Lower lobe of right lung (tissue), 2 donors: ENCODE measurements around the gene CMTR1. TPM values are rescaled to one million over a fixed set of nuclear protein-coding genes. Genes with fewer than 3 reads are reported as not detected.

Experiments
- ATAC-seq, 2 donors: fragments of 200-7000 bp; cut with Tn5 transposase; one replicate each; pipeline ENCODE4 v1.9.1; 2020 to 2022; ENCODE audit warnings: mild to moderate bottlenecking in 2 of 2, moderate library complexity in 2 of 2
- DNase-seq: peaks from one replicate; pipeline ENCODE4 v3.0.0-alpha.2; 2020
- H3K27ac ChIP-seq: fragments of 200-600 bp; one replicate; pipeline ENCODE4 v1.8.0; 2022
- H3K27me3 ChIP-seq: fragments of 200-600 bp; one replicate; pipeline ENCODE4 v1.8.0; 2022; ENCODE audit warnings: low read depth
- H3K36me3 ChIP-seq: fragments of 200-600 bp; one replicate; pipeline ENCODE4 v1.8.0; 2022; ENCODE audit warnings: mild to moderate bottlenecking
- H3K4me1 ChIP-seq: fragments of 200-600 bp; one replicate; pipeline ENCODE4 v1.8.0; 2022
- H3K4me3 ChIP-seq: fragments of 200-600 bp; one replicate; pipeline ENCODE4 v1.8.0; 2022; ENCODE audit warnings: mild to moderate bottlenecking
- H3K9me3 ChIP-seq: fragments of 200-600 bp; one replicate; pipeline ENCODE4 v1.8.0; 2022
- intact Hi-C: fragments of 100-400 bp; cut with DNase I; formaldehyde crosslinking; loops from one replicate; pipeline ENCODE4 v1.11.0; 2022
- total RNA-seq: library from RNA; stranded (reverse); fragmentation: NEBNext Ultra II Directional; extraction: Animal tissue kit (Norgen Biotek cat#: 25700); gene quantifications from one replicate; pipeline ENCODE4 v1.2.1, GENCODE V29; 2021
- TF ChIP-seq, protein P1 (sequence below): fragments of 200-600 bp; IDR thresholded peaks from one replicate; pipeline ENCODE4 v1.8.0; 2022; ENCODE audit warnings: antibody characterized with exemption, mild to moderate bottlenecking
- donor health status: DM: no; HTN: yes; CAD: no; lungs with severe emphysema.

Gene CMTR1
- total RNA-seq, 1 donor from 2014 or later, result 42.9 TPM

DNA sequence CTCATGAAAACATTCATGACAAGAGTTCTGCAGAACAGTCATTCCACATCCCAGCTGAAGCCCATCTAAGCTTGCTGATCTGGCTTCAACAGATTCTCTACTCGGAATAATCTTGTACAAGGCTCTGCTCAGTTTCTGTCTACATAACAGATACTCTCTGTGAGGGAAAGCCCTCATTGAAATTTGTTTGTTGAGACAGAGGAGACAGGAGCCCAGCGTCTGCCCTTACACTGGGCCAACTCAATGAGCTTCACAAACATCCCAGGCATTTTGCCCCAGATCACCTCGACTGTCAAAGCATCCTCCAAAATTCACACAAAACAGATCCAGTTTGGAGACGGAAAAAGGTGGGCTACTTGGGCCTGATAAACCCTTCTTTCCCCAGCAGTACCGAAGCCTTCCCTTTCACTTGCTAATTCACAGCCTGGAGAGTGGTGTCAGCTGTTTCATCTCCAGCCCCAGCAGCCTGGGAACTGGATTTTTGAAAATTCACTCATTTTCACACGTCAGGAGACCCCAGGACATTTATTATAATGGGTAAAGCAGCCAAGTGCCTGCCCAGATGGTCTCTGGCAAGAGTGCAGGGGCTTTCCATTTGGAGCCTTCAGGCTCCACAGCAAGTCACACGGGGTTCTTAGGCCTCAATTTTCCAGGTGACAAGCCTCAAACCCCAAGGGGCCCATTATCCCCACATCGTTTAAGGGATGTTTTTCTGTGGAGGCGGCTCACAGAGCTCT is 59.4 kb downstream of the CMTR1 start:
- TF ChIP-seq, protein P1, sequence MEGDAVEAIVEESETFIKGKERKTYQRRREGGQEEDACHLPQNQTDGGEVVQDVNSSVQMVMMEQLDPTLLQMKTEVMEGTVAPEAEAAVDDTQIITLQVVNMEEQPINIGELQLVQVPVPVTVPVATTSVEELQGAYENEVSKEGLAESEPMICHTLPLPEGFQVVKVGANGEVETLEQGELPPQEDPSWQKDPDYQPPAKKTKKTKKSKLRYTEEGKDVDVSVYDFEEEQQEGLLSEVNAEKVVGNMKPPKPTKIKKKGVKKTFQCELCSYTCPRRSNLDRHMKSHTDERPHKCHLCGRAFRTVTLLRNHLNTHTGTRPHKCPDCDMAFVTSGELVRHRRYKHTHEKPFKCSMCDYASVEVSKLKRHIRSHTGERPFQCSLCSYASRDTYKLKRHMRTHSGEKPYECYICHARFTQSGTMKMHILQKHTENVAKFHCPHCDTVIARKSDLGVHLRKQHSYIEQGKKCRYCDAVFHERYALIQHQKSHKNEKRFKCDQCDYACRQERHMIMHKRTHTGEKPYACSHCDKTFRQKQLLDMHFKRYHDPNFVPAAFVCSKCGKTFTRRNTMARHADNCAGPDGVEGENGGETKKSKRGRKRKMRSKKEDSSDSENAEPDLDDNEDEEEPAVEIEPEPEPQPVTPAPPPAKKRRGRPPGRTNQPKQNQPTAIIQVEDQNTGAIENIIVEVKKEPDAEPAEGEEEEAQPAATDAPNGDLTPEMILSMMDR, result no peak

DNA sequence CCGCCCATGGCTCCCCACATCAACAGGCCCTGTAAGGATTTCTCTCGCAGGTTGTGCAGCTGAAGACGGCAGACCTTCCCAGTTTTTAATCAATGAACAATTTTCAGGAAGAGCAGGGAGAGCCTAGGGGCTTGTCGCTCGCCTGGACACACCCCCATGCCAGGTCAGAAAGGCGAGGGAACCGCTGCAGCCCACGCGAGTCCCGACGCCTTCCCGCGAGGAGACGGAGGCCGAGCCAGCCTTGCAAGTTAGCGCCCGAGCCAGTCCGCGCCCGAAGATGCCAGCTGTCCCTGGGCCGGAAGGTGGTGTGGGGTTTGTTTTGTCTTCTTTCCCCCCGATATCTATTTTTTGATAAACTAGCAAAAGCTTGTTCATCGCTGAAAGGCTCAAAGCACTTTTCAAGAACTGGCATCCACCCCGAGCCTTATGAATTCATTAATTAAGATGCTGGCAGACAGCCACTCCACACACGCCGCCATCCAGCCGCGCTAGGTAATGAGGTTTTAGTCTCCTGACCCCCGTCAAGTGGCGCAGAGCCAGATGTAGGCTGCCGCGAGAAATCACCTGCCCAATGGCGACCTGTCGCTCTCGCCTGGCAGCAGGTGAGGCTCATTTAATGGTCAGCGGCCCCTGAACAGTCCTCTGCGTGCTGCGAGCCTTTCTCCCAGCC is 60.1 kb downstream of the CMTR1 start:
- Histone ChIP-seq H3K4me3 (no peak overlapping the region), H3K27me3 (no peaks in the 10 kb centered on the region), H3K9me3 (no peaks in the 10 kb centered on the region), H3K27ac (peak overlapping the region; percentile 4), H3K36me3 (peaks cover 4% of the 10 kb centered on the region), H3K4me1 (no peaks in the 10 kb centered on the region)
- TF ChIP-seq, protein P1, result no peak
- intact Hi-C loops, result no loop called here
- peak; percentile 47 for DNase-seq
- ATAC-seq, result no peak

More for the DNA sequence above, 59.4 kb downstream of the CMTR1 start:
- ATAC-seq (no peak), DNase-seq (peak; percentile 2)
- Histone ChIP-seq H3K4me1 (no peaks in the 10 kb centered on the region), H3K27me3 (no peaks in the 10 kb centered on the region), H3K36me3 (peaks cover 7% of the 10 kb centered on the region), H3K9me3 (no peaks in the 10 kb centered on the region), H3K27ac (peak overlapping the region; percentile 4), H3K4me3 (no peak overlapping the region)
- intact Hi-C loops, result no loop called here

DNA sequence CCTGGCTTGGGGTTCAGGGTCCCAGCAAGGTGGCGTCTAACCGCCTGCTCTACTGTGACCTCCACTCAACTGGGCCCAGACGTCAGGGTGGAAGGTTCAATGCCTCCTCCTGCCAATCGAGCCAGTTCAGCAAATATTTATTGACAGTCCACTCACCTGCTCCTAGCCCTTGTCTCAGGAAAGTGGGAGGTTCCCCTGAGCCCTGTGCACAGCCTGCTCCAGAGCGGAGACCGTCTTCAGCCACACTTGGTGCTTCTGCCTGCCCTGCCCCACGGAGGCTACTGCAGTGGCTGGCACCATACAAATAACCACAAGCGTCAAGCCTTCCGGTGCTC is 60.6 kb downstream of the CMTR1 start:
- TF ChIP-seq, protein P1, result no peak
- H3K27me3 ChIP-seq, result no peaks in the 10 kb centered on the region
- intact Hi-C loops, result no loop called here

DNA sequence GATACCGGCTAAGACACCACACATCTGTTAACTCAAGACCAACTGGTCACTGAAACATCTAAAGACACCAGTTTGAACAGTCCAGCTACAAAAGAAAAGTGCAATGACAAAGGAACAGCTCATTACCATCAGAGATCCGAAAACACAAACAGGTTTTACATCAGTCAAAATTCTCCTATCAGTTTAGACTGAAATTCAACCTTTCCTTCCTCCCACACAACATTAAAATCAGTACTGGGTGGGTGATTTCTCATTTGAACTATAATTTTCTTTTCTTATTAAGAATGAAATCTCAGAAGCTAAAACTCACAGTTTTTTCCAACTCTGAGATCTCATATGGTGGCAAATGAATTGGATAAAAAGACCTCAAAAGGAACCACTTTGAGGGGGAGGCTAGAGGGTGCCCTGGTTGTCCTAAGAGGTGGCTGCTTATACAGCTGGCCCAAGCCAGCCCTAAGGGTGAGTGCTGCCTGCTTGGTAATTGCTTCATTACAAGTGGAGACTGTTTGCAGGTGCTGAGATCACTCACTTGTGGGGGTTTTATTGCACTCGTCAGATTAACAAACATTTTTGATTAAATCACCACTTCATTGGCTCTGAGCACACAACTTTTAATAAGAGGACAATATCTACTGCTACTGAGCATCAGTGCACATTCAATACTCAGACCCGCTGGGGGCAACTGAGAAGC is 62.4 kb downstream of the CMTR1 start:
- intact Hi-C loops, result no loop called here
- Histone ChIP-seq H3K27me3 (no peaks in the 10 kb centered on the region), H3K4me1 (peaks cover 7% of the 10 kb centered on the region), H3K36me3 (no peaks in the 10 kb centered on the region), H3K4me3 (no peak overlapping the region), H3K9me3 (no peaks in the 10 kb centered on the region), H3K27ac (no peak overlapping the region)
- ATAC-seq (no peak), DNase-seq (no peak)
- TF ChIP-seq, protein P1, result no peak

More for the DNA sequence above, 60.6 kb downstream of the CMTR1 start:
- ATAC-seq (no peak), DNase-seq (peak; percentile 30)
- Histone ChIP-seq H3K27ac (no peak overlapping the region), H3K4me3 (no peak overlapping the region), H3K36me3 (no peaks in the 10 kb centered on the region), H3K4me1 (no peaks in the 10 kb centered on the region), H3K9me3 (no peaks in the 10 kb centered on the region)

DNA sequence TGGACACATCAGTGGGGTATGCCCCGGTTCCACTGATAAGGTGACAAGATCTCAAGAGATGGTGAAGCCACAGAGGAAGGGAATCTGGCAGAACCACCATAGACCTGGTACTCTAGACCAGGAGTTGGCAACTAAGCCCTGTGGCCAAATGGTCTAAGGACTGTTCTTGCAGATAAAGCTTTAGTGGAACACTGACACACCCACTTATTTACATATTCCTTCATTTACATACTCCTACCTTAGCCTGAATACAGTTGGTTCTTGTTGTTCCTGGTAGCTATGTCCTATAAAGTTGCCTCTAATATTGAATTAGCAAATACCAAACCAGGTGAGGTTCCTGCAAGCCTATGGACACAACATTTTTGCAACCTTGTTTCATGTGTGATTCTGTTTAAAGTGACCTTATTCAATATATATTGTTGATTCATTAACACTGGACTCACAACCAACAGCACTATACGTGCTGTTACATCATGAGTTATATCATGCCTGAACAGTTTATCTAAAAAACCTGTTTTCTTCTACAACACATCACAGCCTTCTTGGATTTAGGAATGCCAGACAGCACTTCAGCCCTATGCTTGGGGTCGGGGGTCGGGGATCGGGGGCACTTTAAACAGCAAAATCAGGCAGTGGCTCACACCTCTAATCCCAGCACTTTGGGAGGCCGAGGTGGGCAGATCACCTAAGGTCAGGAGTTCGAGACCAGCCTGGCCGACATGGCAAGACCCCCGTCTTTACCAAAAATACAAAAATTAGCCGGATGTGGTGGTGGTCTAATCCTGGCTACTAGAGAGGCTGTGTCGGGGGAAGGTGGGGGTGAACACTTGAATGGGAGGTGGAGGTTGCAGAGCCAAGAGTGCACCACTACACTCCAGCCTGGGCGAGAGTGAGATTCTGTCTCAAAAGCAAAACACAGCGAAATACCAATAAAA is 64.2 kb downstream of the CMTR1 start:
- Histone ChIP-seq H3K27me3 (no peaks in the 10 kb centered on the region), H3K36me3 (no peaks in the 10 kb centered on the region), H3K27ac (no peak overlapping the region), H3K4me1 (peaks cover 7% of the 10 kb centered on the region), H3K4me3 (no peak overlapping the region), H3K9me3 (no peaks in the 10 kb centered on the region)
- DNase-seq (no peak), ATAC-seq (no peak)
- intact Hi-C loops, result no loop called here
- TF ChIP-seq, protein P1, result no peak
